Fibroblast of mammary gland (primary cell): ENCODE results near the gene ACTL10.
"Not testable (repeated sequence)": the region's sequence is repeated elsewhere in the genome, so short reads cannot be mapped to it uniquely, and the experiment has no call there.

ENCODE experiments used
- DNase-seq: peaks from one replicate; pipeline ENCODE4 v3.0.0-alpha.2; 2010; ENCODE audit warnings: low read depth
- H3K4me3 ChIP-seq: 2 replicates; pipeline ENCODE4 v1.5.1; 2011; ENCODE audit warnings: low read depth, mild to moderate bottlenecking, low read length, moderate library complexity; ENCODE audit not compliant: control insufficient read depth
- CTCF ChIP-seq: conservative IDR thresholded peaks from 2 replicates; pipeline ENCODE4 v1.5.1; 2011; ENCODE audit warnings: low read depth, low read length, inconsistent platforms; ENCODE audit not compliant: control insufficient read depth, insufficient read depth

The ACTL10 gene

GRCh38 chr20:33644313-33645071 is 22.3 kb upstream of the ACTL10 start:
- no peak for DNase-seq
- no peak for TF ChIP-seq CTCF
- no peak overlapping the region for H3K4me3 ChIP-seq

DNA sequence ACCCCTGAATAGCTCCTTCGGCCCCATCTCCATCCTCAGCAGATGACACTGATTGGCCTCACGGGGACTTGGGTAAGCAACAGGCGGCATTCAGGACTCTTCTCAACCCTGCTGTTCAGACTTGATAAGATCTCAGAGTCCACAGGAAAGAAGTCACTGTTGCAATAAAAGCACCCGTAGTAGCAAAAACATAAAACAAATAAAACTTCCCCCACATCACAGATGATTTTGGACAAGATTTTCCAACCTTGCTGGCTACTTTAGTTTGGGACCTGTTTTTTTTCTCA is 21.7 kb upstream of the ACTL10 start:
- DNase-seq = no peak
- no peak for TF ChIP-seq CTCF
- no peak overlapping the region for H3K4me3 ChIP-seq

DNA sequence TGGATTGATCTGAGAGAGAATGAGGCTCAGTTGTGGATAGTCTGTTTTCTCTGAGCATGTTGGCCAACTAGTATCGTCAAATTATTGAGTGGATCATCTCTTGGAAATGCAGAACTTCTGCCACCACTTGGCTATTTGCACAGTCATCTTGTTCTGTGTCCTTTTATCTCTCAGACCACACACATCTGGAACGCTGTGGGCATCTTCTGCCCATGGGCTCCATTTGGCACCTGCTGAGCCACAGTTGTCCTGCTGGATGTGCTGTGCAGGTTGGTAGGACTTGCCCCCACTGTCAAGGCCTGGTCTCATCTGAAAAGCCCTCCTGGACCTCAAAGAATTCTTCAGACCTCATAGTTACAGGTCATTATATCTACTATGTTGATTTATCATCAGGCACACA is 21.3 kb upstream of the ACTL10 start:
- no peak for TF ChIP-seq CTCF
- DNase-seq = no peak
- H3K4me3 ChIP-seq = no peak overlapping the region

DNA sequence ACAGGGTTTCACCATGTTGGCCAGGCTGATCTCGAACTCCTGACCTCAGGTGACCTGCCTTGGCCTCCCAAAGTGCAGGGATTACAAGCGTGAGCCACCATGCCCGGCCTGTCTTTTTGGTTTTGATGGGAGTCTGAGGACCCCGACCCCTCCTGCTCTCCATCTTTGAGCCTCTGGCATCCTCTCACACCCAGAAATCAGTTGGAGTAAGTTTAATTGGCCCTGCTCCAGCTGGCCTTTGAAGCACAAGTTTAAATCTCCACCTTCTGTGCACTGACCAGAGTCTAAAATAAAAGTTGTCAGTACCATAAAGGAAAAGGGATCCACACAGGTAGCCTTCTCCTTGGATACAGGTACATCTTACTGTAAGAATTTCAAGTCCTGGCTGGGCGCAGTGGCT is 20.6 kb upstream of the ACTL10 start:
- H3K4me3 ChIP-seq = no peak overlapping the region
- DNase-seq = no peak
- TF ChIP-seq CTCF = no peak

DNA sequence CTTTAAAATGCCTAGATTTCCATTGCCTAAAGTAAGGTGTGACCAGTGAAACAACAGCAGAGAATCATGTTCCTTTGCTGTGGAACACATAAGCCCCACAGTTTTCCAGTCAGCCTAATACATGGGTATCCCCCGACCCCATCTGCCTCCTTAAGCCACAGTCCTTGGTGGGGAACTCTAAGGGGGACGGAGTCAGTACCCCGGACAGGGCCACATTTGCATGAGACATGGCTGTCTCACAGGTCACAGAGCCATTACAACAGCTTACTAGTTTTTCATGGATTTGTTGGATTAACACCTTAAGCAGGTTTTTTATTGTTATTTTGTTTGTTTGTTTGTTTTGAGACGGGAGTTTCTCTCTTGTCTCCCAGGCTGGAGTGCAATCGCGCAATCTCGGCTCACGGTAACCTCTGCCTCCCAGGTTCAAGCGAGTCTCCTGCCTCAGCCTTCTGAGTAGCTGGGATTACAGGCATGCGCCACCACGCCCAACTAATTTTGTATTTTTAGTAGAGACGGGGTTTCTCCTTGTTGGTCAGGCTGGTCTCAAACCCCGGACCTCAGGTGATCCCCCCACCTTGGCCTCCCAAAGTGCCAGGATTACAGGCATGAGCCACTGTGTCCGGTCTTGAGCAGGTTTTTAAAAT is 19.7 kb upstream of the ACTL10 start:
- not testable (repeated sequence) for DNase-seq

DNA sequence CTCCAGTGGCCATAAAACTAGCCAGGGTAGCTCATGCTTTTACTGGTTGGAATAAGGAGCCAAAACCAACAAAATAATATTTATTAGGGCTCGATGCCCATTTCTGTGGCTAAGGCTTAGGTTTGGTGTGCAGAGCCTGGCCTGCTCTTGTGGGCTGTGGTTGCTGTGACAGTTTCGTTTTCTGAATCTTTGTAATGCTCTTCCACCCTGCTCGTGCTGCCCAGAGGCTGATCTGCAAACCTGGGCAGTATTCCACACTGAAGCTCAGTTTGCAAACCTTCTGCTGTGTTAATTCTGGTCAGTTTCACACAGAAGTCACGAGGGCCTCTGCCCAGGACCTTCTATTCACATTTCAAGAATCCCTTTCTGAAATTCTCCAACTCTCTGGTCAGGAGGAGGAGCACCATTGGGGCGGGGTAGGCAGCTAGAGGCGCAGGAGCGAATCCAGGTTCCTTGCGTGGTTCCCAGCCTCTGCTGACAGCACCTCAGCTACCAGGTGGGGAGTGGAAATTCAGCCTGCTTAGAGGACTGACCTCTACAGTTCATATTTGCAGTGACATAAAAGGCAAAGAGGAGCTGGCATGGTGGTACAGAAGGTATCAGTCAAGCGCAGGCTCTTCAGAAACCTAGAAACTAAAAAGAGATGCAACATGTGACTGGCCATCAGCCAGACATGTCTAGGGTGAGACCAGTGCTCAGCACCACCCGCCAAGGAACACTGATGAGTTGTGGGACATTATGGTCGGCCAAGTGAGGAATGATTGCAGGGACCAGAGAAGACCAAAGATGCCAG is 18.9 kb upstream of the ACTL10 start:
- peak; percentile 75 for DNase-seq
- H3K4me3 ChIP-seq = no peak overlapping the region
- TF ChIP-seq CTCF = no peak

More for the DNA sequence above, 19.7 kb upstream of the ACTL10 start:
- H3K4me3 ChIP-seq = not testable (repeated sequence)

DNA sequence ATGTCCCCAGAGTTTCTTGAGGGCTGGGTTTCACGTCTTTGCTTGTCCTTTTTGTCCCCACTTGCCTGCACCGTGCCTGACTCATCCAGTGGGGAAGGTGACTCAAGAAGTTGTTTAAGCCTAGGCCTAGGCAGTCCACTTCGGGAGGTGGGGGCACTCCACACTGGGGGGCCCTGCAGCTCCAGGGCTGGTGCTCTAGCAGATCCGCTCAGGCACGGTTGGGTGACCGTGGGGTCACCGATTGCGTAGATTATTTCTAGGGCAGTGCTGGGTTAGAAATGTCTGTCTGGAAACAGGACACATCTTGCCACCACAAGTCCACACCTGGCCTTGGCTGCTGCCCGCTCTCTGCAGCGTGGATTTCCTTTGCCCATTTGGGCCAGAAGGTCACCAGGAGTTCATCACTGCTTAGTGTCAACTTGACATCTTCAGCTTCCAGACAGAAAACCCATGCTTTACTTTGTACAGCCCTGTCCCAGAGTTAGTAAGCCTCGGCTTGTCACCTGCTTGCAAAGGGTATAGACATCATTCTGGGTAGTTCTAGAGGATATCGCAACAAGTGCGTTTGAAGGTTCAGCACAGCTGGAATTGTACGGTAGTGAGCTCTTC is 18.2 kb upstream of the ACTL10 start:
- TF ChIP-seq CTCF = no peak
- H3K4me3 ChIP-seq = no peak overlapping the region
- DNase-seq = peak; percentile 26
